G401 (cell line): Measurements from ENCODE around the gene PTPRG. TPM values are rescaled to one million over a fixed set of nuclear protein-coding genes. Genes with fewer than 3 reads are reported as not detected.

Experiments used
- DNase-seq: peaks from one replicate; pipeline ENCODE4 v3.0.0-alpha.2; 2015; ENCODE audit warnings: low spot score
- in situ Hi-C: cut with HindIII; loops from 2 replicates; pipeline ENCODE4 v1.10.0; 2016; ENCODE audit warnings: low sequenced_read_pairs, mixed read lengths
- total RNA-seq: library from RNA; depleted of rRNA; stranded (reverse); fragments of >200 nt; shearing (Covaris generic); gene quantifications from 2 replicates; pipeline ENCODE4 v1.2.3, GENCODE V29; 2014

PTPRG gene
- total RNA-seq, 1 experiment from 2014 or later: 1.4 TPM

DNA sequence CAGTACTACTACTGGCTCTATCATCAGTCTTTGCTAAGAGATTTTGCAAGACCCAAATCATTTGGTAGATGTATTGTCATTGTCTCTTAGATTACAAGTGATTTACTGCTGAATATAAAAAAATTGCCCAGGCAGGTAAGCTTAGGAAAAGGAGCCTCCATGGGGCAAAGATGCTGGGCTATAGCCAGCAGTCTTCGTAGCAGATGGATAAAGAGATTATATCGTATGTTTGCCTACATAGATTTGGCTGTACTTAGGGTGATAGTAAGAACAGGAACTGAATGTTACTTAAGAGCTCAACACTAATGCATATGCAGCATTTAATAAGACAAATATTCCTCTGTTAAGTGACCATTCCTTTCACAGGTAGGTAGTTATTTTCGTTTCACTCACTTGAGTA, 48.9 kb downstream of the PTPRG start:
- in situ Hi-C loops: no loop called here
- DNase-seq: no peak

DNA sequence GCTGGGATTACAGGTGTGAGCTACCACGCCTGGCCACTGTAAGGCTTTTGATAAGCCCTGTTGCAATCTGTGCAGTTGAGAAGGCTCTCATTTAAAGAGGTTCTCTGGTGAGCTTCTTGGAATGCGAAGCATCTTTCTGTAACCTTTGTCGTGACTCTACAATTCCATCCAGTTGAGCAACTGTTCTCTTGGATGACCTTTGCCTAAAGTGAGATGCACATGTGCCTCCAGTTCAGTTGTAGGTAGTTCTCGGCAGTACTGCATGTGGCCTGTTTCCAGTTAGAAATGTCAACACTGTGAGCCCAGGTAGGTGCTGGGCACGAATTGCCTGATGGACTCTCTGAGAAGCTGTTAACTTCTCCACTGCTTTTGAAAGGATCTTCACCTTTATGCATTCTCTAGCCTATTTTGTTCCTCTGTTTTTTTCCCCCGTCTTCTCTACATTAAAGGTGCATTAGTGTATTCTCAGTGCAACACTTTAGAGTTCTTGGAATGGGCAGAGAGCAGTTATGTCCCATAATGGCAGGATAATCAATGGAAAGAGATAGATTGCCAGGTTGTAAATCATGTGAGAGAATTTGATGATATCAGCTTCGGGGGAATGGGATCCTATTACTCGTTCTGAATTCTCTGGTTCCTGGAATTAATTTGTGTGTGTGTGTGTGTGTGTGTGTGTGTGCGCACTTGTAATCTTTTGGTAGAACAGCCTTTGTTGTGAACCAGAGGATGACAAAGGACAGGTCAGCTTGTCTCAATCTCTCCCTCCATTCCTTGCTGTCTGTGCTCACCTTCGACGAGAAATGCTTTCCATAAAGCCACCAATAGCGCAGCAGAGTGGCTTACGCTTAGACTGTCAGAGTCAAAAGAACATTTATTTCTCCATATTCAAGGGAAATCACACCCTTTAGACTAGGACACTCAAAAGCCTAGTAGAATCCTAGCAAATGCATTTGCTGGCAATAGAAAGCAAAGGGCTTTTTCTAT, 51.1 kb downstream of the PTPRG start:
- no peak for DNase-seq
- in situ Hi-C loops: no loop called here

DNA sequence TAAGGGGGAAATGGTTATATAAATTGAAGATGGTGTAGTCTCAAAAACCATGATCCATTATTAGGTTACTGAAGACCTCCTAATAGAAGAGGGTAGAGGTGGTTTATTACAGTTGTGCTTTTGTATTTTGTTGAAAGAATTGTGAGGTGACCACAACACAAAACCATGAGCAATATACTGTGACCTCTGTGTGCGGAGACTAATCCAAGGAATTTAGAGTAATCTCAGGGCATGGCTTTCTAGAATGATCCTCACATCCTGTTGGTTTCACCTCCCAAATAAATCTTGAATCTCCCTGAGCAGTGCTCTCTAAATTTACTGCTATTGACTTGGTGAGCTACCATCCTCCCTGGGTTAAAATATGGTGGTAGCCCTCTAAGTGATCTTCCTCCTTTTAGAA, 52.3 kb downstream of the PTPRG start:
- no peak for DNase-seq
- in situ Hi-C loops: no loop called here

DNA sequence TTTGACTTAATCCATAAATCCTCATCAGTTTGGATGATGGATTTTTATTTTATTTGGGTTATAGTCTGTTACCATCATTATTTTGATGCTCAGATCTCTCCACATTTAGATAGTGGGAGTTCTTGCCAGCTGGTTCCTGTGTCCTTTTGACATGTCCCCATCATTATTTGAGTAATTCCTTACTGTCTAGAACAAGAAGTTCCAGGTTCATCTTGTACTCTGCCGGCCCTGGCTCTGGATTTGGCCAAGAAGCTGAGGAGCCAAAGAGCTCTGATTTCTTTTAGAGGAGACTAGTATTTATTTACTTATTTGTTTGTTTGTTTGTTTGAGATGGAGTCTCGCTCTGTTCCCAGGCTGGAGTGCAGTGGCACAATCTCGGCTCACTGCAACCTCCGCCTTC, 54.3 kb downstream of the PTPRG start:
- in situ Hi-C loops: no loop called here
- no peak for DNase-seq

DNA sequence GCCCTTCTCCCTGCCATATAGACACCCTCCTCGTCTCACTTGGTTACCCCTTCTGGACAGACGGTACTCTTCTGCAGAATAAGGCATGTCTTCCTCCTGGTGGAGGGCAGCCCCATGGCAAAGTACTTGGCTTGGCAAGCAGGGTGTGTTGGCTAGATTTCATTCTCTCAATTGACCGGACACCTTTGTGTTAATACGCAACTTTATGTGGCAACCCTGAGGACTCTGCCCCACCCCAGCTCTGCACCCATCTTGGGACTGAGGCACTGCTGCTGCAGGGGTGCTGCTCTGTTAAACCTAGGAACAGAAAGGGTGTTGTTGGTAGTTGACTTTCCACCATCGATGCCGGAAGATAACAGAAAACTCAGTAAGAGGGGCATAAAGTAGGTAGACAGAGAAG, 55.2 kb downstream of the PTPRG start:
- no peak for DNase-seq
- in situ Hi-C loops: no loop called here

DNA sequence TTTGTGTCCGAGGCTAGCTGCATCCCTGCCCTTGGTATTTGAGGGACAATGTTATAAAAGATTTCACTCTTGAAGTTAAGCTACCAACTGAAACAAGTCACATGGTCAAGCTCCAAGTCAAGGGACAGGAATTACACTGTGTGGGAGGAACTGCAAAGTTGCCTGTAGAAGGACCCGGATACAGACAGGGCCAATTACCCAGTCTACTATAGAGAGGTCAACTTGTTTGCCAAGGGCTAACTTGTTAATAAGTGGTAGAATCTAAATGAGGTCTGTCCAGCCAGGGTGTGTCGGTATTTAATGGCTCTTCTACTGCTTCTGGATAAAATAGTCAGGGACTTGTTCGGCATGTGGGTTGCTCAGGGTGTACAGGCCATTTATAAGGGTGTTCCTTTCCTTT, 55.7 kb downstream of the PTPRG start:
- no peak for DNase-seq
- in situ Hi-C loops: no loop called here

DNA sequence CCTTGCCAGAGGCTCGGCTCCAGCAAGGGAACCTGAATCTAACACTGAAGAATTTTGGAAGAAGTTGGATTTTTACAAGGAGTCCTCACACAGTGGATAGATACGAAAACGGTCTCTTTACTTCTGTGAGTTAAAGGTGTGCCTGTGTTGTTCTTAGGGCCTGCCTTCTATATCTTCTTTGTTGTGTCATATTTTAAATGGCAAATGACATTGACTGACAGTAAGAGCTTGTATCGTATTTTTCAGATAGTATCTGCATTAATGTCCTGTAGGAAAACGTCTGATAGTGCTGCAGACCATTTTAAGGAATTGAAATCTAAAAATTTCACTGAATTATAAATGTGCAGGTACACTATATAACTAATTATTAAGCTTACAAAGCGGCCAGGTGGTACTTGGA, 56.3 kb downstream of the PTPRG start:
- in situ Hi-C loops: no loop called here
- DNase-seq: no peak

DNA sequence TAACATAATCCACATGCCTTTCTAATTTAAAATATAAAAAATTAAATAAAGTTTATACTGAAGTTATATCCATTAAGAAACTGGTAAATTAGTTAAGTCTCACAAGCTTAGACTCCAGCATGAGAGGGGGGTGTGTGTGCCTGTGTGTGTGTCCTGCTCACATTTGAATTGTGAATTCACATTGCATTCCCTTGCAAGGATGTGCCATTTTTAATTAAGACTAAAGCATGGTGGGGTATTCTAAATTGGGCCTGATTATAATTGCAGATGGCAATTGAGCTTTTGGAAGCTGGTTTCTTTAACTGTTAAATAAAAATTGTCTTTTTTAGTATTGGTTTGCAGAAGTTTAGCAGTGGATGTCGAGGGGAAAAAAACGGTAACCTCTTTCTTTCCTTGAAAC, 56.9 kb downstream of the PTPRG start:
- in situ Hi-C loops: no loop called here
- no peak for DNase-seq

DNA sequence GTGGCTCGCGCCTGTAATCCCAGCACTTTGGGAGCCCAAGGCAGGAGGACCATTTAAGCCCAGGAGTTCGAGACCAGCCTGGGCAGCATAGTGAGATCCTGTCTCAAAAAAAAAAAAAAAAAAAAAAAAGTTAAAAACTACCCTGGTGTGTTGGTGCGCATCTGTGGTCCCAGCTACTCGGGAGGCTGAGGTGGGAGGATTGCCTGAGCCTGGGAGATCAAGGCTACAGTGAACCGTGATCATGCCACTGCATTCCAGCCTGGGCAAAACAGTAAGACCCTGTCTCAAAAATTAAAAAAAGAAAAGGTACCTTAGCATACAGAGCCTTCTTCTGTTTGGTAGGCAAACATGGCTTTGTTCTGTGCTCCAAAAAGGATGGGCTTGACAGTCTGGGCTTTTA, 57.5 kb downstream of the PTPRG start:
- DNase-seq: no peak
- in situ Hi-C loops: no loop called here

DNA sequence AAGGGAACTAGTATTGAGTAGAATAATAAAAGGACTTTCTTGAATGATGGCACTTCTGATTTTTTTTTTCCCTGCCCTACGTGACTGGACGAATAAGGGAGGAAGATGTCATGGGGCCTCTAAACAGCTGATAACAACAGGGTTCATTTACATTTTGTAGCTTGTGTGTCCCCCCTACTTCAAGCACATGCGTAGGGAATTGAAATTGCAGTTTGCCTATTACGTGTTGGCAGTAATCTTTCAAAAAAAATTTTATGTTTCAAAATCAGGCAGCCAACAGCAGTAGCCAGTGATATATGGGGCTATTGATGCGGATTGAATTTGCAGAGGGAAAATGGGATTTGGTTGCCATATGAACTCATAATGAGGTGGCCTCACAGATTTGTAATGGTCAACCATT, 58.7 kb downstream of the PTPRG start:
- in situ Hi-C loops: no loop called here
- DNase-seq: no peak

DNA sequence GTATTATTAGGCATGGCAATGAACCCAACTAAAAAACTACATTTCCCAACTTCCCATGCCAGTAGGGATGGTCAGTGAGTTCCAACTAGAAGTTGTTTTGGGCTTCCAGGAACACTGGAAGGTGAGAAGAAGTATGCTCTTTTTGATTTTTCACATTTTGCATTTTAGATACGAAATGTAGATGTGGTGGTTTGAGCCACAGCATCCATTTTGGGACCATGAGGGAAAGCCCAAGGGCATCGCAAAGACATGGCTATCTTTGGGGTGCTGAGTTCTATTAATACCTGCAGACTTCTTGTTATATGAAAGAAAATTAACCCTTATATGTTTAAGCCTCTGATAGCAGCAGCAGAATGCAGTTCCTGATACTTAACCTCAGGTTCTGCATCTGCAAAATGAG, 62.9 kb downstream of the PTPRG start:
- DNase-seq: no peak
- in situ Hi-C loops: no loop called here

DNA sequence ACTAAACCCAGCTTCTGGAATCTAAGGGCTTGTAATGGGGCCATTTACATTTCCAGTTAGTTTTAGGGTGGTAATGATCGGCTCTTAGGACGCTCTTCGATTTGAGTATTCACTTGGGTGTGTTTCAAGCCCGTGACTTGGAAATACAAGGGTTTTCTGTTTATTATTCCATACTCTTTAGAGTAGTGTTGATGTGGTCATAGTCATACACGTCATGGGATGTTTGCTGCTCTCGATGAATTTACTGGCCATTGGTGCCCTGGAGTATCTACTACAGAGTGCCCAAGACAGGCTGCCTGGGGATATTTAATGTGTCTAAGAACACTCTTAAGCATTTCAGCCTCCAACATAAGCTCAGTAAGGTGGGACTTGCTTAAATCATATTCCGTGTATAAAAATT, 64.1 kb downstream of the PTPRG start:
- in situ Hi-C loops: no loop called here
- DNase-seq: no peak

DNA sequence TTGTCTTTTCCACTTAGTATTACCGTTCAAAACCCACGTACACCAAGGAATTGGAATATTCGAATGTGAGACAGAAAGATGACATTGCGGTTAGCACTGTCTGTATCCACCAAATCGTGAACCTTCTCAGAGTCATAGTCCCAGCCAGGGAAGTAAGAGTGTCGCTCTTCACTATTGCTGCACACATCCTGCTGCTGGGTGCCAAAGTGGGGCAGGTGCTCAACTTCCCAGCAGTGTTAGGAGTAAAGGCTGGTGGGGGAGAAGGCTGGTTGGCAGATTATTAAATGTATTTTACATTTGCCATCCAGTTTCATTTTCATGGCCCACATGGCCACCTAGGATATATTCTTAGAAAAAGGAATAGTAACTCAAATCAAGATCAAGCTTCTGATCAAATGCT, 65.1 kb downstream of the PTPRG start:
- DNase-seq: no peak
- in situ Hi-C loops: no loop called here

DNA sequence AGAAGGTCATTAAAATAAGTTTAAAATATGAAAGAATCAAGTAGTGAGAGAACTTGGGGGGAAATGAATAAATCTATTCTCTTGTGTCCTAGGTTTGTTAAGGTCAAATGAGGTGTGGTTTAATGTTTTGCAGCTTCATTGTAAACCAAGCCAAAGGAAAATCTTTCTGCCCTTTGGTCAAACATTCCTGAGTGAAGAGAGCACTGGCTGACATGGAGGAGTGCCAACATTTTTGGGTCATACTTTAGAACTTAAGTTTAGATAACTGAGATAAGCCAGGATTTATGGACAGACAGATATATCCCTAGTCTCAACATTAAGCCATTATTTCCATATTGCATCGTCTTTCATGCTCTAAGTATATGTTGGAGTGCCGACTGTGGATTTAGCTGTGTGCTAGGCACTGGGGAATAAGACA, 66.4 kb downstream of the PTPRG start:
- no peak for DNase-seq
- in situ Hi-C loops: no loop called here

DNA sequence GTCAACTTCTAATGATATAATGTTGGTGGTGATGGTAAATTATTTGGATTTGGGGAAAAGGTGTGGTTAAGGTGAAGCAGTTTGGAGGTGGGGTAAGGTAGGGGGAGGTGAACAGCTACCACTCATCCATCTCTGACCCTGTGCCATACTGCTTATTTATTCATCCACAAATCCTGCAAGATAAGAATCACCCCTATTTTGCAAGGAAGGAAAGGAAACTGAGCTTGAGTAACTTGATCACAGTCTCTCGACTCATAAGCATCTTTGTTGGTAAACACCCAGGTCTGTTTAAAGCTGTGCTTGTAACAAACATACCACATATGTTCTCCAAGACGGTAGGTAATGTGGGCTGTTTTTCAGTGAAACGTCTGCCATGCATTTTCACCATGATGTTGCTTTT, 67.3 kb downstream of the PTPRG start:
- DNase-seq: no peak
- in situ Hi-C loops: no loop called here

DNA sequence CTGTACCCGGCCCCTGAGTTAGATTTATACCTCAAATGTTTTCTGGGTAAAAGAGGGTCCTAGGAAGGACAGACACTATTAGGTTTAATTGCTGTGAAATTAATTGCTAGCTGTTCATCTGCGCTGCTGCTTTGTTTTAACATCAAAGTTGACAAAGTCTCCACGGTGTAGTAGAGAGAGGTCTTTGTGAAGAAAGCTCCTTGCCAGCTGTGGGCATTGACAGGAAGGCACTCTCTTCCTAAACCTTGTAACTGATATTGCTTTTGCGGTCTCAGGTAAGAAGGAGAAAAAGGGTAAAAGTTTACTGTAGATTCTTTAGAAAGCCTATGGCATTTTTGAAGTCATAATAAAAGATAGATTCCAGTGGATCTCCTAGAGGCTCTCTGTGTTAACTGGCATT, 68.1 kb downstream of the PTPRG start:
- in situ Hi-C loops: no loop called here
- no peak for DNase-seq

DNA sequence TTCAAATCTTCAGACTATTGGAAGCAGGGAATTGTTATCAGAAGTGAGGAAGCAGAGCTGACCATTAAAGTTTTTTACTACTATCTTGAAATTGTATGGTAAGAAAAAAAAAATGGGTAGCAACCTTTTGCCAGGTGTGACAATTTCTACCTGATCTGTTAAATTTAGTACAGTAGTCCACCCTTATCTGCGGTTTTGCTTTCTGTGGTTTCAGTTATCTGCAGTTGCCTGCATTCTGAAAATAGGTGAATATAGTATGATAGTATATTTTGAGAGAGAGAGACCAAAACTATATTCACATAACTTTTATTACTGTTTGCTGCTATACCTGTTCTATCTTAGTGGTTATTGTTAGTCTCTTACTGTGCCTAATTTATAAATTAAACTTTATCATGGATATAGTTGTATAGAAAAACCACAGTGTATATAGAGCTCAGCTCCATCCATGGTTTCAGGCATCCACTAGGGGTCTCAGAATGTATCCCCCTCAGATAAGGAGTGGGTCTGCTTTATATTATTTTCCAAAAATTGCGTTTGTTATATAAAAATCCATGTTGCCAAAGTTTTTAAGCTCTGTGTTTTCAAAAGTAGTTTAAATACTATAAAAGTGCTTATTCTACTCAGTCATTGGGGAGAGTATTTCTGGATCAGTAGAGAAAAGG, 69.9 kb downstream of the PTPRG start:
- no peak for DNase-seq
- in situ Hi-C loops: no loop called here

DNA sequence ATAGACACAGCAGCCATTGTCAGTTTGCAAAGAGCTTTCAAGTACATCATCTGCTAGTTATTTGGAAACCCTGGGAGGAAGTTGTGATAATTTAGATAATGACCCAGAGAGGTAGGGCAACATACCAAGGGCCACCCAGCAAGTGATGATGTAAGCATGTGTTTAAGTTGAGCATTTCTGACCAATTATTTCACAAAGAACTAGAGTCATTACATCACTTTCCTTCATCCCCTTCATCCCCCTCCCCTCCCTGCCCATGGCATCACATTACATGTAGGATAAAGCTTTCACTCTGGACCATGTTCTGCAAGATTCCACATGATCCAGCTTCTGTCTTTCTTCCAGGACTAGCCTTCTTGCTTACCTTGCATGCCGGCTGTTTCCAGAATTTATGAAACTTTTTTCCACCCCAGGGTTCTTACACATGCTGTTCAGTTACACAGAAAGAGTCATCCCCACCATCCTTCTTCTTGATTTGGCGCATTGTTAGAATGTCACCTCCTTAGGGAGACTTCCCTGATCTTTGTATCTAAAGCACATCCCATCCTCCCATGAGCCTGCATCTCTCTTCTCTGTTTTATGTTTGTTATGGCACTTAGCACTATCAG, 71.3 kb downstream of the PTPRG start:
- in situ Hi-C loops: no loop called here

DNA sequence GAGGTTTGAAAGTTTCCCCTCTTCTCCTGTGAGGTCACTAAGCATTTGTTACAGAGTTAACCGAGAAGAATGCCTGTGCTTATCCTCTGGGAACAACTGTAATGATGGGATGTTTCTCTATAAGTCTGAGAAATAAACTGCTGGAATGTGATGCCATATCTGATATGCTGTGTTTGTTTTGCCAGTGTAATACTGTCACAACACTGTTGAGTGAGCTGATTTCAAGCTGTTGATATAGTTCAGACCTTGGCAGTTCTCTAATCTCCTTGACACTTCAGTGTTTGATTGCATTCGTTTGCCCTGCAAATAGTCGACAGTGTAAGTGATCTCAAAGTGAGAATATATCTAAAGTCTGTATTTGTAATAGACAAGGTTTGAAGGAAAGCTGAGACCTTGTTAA, 73.3 kb downstream of the PTPRG start:
- in situ Hi-C loops: no loop called here
- DNase-seq: no peak

More for the DNA sequence above, 71.3 kb downstream of the PTPRG start:
- no peak for DNase-seq
